Peyer's patch (tissue), 4 donors: ENCODE results near the gene TSHZ3.

Experiments used
- CTCF ChIP-seq, 6 experiments: fragments of 450-650 bp in 4 of 6; fragments of 200-600 bp in 2 of 6; sonication (generic) in 1 of 6; IDR thresholded peaks; one replicate each; pipeline ENCODE4 v1.5.1; 2017 to 2019; ENCODE audit warnings: antibody characterized with exemption in 6 of 6, mild to moderate bottlenecking in 3 of 6, moderate library complexity in 1 of 6
- POLR2A ChIP-seq, 2 donors: fragments of 450-650 bp; IDR thresholded peaks; one replicate each; pipeline ENCODE4 v1.5.1; 2017; ENCODE audit warnings: antibody characterized with exemption in 2 of 2, mild to moderate bottlenecking in 2 of 2, moderate library complexity in 2 of 2

GRCh38 chr19:31307071-31307669, 42.1 kb downstream of the TSHZ3 start:
- TF ChIP-seq CTCF (IDR thresholded peaks at IDR 0.05), result no peak
- no peak for TF ChIP-seq POLR2A (IDR thresholded peaks at IDR 0.05)
